ENCODE data around the gene PDE6B. TPM values are rescaled to one million over a fixed set of nuclear protein-coding genes. Genes with fewer than 3 reads are reported as not detected.

Gene PDE6B
- total RNA-seq, 1 experiment from 2014 or later = 10.8 TPM

DNA sequence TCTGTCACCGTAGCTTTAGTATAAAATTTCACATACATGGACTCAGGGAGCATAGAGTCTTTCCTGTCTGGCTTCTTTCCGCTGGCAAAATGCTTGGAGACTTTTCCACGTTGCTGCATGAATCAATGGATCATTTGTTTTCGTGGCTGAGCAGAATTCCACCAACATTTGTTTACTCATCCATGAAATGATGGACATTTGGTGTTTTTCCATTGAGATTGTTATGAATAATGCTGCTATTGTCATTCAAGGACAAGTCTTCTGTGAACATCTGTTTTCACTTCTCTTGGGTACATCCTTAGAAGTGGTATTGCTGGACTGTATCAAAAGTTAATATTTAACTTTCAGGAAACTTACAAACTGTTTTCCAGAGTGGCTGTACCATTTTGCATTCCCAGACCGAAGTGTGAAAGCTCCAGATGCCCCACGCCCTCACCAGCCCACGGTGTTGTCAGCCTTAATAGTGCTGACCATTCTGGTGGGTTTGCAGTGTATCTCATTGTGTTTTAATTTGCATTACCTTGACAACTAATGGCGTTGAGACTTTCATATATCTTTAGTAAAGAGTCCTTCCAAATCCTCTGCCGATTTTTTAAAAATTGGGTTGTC is 43.5 kb upstream of the PDE6B start:
- no CpG with 5 or more reads among the region's 9 CpGs for WGBS (ENCODE audit: extremely low coverage, insufficient read length, low lambda C conversion rate)
- H4K20me1 ChIP-seq (ENCODE audit: control insufficient read depth, insufficient read depth, insufficient read length) = no peaks in the 10 kb centered on the region
- Mint-ChIP-seq H3K4me1 (peaks cover 11 to 22% of the 10 kb centered on the region in 2 experiments), H3K9me3 (peaks cover 13 to 17% of the 10 kb centered on the region in 2 experiments), H3K36me3 (ENCODE audit: insufficient read depth in 1 of 3, low read depth in 3 of 3) (peaks cover 0 to 3% (median 0%) of the 10 kb centered on the region in 3 experiments; a peak in 2 of 7 replicates), H3K27me3 (ENCODE audit: low read depth) (peaks cover 80% of the 10 kb centered on the region), H3K27ac (no peak overlapping the region), H3K4me3 (no peak overlapping the region)
- no peak overlapping the region for H3K4ac ChIP-seq (ENCODE audit: low read depth, low read length)
- no peak overlapping the region for H3K27ac ChIP-seq (ENCODE audit: insufficient read length, low read depth, low read length)
- no peak overlapping the region for H2BK15ac ChIP-seq (ENCODE audit: low read depth, low read length)
- H4K5ac ChIP-seq (ENCODE audit: insufficient read length, low read depth, low read length) = no peak overlapping the region
- no peak overlapping the region for H2BK12ac ChIP-seq (ENCODE audit: insufficient read length, low read depth, low read length)
- no peak overlapping the region for H3T11ph ChIP-seq (ENCODE audit: low read length)
- peaks cover 15% of the 10 kb centered on the region for H3K23me2 ChIP-seq (ENCODE audit: insufficient read length, low read depth, low read length, poor library complexity, severe bottlenecking)
- no peak overlapping the region for H4K91ac ChIP-seq (ENCODE audit: insufficient read length, low read depth, low read length)
- no peak overlapping the region for H4K8ac ChIP-seq (replicated peaks; ENCODE audit: insufficient read length, low read depth, low read length)
- H3K9me3 ChIP-seq (ENCODE audit: control insufficient read depth, low read depth, low read length) = no peaks in the 10 kb centered on the region
- no peak overlapping the region for H3K23ac ChIP-seq (ENCODE audit: insufficient read length, low read depth, low read length)
- H3K27me3 ChIP-seq (ENCODE audit: insufficient read depth, low read length) = peaks cover 22% of the 10 kb centered on the region
- H3K56ac ChIP-seq (ENCODE audit: insufficient read length, low read depth, low read length) = no peak overlapping the region
- H2AFZ ChIP-seq (ENCODE audit: low read length) = no peak overlapping the region
- H2BK20ac ChIP-seq (ENCODE audit: low read depth, low read length, poor library complexity, severe bottlenecking) = no peak overlapping the region
- no peak overlapping the region for H2AK5ac ChIP-seq (ENCODE audit: insufficient read length, low read length)
- H2BK120ac ChIP-seq (ENCODE audit: low read depth, low read length, poor library complexity, severe bottlenecking) = no peak overlapping the region
- no peak overlapping the region for H2BK5ac ChIP-seq (ENCODE audit: insufficient read length, low read length)
- H3K14ac ChIP-seq (ENCODE audit: insufficient read depth, low read length) = no peak overlapping the region
- 0 out of 2 replicates have a peak, but pooled peaks cover 5% of the 10 kb centered on the region for H3K4me1 ChIP-seq (ENCODE audit: insufficient read depth, low read length)
- H3K4me2 ChIP-seq (ENCODE audit: insufficient read depth, insufficient read length, low read length) = no peak overlapping the region
- TF ChIP-seq, protein P1, sequence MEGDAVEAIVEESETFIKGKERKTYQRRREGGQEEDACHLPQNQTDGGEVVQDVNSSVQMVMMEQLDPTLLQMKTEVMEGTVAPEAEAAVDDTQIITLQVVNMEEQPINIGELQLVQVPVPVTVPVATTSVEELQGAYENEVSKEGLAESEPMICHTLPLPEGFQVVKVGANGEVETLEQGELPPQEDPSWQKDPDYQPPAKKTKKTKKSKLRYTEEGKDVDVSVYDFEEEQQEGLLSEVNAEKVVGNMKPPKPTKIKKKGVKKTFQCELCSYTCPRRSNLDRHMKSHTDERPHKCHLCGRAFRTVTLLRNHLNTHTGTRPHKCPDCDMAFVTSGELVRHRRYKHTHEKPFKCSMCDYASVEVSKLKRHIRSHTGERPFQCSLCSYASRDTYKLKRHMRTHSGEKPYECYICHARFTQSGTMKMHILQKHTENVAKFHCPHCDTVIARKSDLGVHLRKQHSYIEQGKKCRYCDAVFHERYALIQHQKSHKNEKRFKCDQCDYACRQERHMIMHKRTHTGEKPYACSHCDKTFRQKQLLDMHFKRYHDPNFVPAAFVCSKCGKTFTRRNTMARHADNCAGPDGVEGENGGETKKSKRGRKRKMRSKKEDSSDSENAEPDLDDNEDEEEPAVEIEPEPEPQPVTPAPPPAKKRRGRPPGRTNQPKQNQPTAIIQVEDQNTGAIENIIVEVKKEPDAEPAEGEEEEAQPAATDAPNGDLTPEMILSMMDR (conservative IDR thresholded peaks at IDR 0.05) = no peak
- no peaks in the 10 kb centered on the region for H3K79me2 ChIP-seq (ENCODE audit: insufficient read depth, low read length)
- H3K9ac ChIP-seq (ENCODE audit: extremely low read depth, insufficient read length, low read length) = no peak overlapping the region
- H3K79me1 ChIP-seq (ENCODE audit: insufficient read depth, low read depth, low read length, poor library complexity, severe bottlenecking) = no peaks in the 10 kb centered on the region
- H3K18ac ChIP-seq (ENCODE audit: insufficient read length, low read depth, low read length) = no peak overlapping the region
- DNase-seq = no peak

All from H9 (cell line).